KMS-11 (cell line): ENCODE measurements around the gene CRACDL.

ENCODE experiments used
- H2AFZ ChIP-seq: fragments of 200-600 bp; sonication (generic); 2 replicates; pipeline ENCODE4 v1.6.1; 2016; ENCODE audit warnings: antibody characterized with exemption, mixed run types, low read depth
- H3K27ac ChIP-seq: fragments of 200-600 bp; sonication (generic); 2 replicates; pipeline ENCODE4 v1.6.1; 2016; ENCODE audit warnings: mild to moderate bottlenecking, mixed run types
- H3K27me3 ChIP-seq: fragments of 200-600 bp; sonication (generic); 2 replicates; pipeline ENCODE4 v1.6.1; 2017; ENCODE audit warnings: mild to moderate bottlenecking, low read depth, mixed run types, moderate library complexity; ENCODE audit not compliant: insufficient read depth
- H3K36me3 ChIP-seq: fragments of 200-600 bp; sonication (generic); 2 replicates; pipeline ENCODE4 v1.6.1; 2017; ENCODE audit warnings: mild to moderate bottlenecking, mixed run types; ENCODE audit not compliant: insufficient read depth
- H3K4me1 ChIP-seq: fragments of 200-600 bp; sonication (generic); 2 replicates; pipeline ENCODE4 v1.6.1; 2016; ENCODE audit warnings: mild to moderate bottlenecking, low read depth, mixed run types; ENCODE audit not compliant: poor library complexity, severe bottlenecking
- H3K4me2 ChIP-seq: fragments of 200-600 bp; sonication (generic); 2 replicates; pipeline ENCODE4 v1.7.0; 2016; ENCODE audit warnings: mild to moderate bottlenecking, mixed run types
- H3K4me3 ChIP-seq: fragments of 200-600 bp; sonication (generic); IDR thresholded peaks from 2 replicates; pipeline ENCODE4 v1.6.1; 2017; ENCODE audit warnings: low read depth, low read length, mixed read lengths; ENCODE audit not compliant: insufficient read depth
- H3K79me2 ChIP-seq: fragments of 200-600 bp; sonication (generic); 2 replicates; pipeline ENCODE4 v1.6.1; 2016; ENCODE audit warnings: low read depth, mixed run types; ENCODE audit not compliant: insufficient read depth
- H3K9ac ChIP-seq: fragments of 200-600 bp; sonication (generic); 2 replicates; pipeline ENCODE4 v1.6.1; 2016; ENCODE audit warnings: mild to moderate bottlenecking, mixed run types
- H4K20me1 ChIP-seq: fragments of 200-600 bp; sonication (generic); 2 replicates; pipeline ENCODE4 v1.6.1; 2016; ENCODE audit warnings: mild to moderate bottlenecking, mixed run types; ENCODE audit not compliant: insufficient read depth
- TF ChIP-seq, protein P1 (sequence below): fragments of 200-600 bp; sonication (generic); conservative IDR thresholded peaks from 2 replicates; pipeline ENCODE4 v1.6.1; 2017; ENCODE audit warnings: low read depth, mild to moderate bottlenecking, antibody characterized with exemption, low read length, moderate library complexity, mixed read lengths

CRACDL gene

DNA sequence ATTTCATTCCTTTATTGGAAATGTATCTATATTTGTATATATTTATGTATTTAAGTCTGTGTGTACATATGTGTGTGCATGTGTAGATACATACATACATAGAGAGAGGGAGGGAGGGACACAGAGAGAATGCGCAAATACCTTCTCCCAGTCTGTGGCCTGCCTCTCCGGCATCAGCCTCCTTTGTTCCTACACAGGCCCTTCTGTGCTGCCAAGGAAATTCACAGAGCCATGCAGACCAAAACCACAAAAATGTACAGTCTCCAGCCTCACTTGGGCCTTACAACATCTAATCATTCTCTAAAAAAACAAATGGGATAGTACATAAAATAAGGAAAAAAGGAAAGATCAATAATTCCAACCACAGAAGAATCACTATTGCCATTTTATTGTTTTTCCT lies 8.8 kb upstream of the CRACDL start:
- Histone ChIP-seq H3K36me3 (no peaks in the 10 kb centered on the region), H3K9ac (no peak overlapping the region), H3K27me3 (no peaks in the 10 kb centered on the region), H2AFZ (no peak overlapping the region), H3K4me3 (no peak overlapping the region), H3K79me2 (no peaks in the 10 kb centered on the region), H3K27ac (no peak overlapping the region), H3K4me1 (no peaks in the 10 kb centered on the region), H3K4me2 (no peak overlapping the region), H4K20me1 (no peaks in the 10 kb centered on the region)
- TF ChIP-seq, protein P1, sequence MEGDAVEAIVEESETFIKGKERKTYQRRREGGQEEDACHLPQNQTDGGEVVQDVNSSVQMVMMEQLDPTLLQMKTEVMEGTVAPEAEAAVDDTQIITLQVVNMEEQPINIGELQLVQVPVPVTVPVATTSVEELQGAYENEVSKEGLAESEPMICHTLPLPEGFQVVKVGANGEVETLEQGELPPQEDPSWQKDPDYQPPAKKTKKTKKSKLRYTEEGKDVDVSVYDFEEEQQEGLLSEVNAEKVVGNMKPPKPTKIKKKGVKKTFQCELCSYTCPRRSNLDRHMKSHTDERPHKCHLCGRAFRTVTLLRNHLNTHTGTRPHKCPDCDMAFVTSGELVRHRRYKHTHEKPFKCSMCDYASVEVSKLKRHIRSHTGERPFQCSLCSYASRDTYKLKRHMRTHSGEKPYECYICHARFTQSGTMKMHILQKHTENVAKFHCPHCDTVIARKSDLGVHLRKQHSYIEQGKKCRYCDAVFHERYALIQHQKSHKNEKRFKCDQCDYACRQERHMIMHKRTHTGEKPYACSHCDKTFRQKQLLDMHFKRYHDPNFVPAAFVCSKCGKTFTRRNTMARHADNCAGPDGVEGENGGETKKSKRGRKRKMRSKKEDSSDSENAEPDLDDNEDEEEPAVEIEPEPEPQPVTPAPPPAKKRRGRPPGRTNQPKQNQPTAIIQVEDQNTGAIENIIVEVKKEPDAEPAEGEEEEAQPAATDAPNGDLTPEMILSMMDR = no peak

DNA sequence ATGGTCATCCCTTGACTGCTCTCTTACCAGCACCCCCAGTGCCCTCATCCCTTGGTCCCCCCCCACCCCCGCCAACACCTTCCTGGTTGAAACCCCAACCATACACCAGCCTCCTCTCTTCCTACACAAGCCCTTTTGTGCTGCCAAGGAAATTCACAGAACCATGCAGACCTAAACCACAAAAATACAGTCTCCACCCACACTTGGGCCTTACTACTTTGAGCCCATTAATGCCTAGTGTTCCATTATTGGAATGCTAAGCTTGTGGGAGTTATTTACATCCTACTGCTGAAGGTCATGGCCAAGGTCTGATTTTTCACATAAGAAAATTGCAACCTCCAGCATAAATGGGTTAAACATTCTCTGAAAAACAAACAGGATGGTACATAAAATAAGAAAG lies 4.1 kb upstream of the CRACDL start:
- H3K4me1 ChIP-seq = no peaks in the 10 kb centered on the region
- no peaks in the 10 kb centered on the region for H4K20me1 ChIP-seq
- H3K79me2 ChIP-seq = no peaks in the 10 kb centered on the region
- H3K4me3 ChIP-seq = no peak overlapping the region
- H3K27me3 ChIP-seq = no peaks in the 10 kb centered on the region
- no peak overlapping the region for H3K9ac ChIP-seq
- H3K36me3 ChIP-seq = no peaks in the 10 kb centered on the region
- no peak overlapping the region for H3K27ac ChIP-seq
- no peak overlapping the region for H3K4me2 ChIP-seq
- no peak overlapping the region for H2AFZ ChIP-seq
- TF ChIP-seq, protein P1 = no peak

DNA sequence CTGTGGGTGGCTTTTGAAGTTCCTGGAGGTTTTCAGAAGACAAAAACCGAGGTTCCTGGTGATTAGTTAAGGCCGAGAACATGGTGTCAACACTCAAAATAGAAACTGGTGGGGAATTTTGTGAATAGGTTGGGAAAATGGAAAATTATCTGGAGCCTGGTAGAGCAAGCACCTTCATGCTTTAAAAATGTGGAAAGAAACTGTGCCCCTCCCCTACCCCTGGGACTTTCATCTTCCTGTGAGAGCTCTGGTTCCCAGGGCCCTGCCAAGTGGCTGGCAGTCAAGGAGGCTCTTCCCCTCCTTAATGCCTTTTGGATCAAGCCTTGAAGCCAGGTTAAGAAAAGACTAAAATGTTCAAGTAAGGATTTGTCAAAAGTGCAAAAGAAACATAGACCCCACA lies 1.9 kb upstream of the CRACDL start:
- no peaks in the 10 kb centered on the region for H3K79me2 ChIP-seq
- H3K4me2 ChIP-seq = no peak overlapping the region
- H3K27ac ChIP-seq = no peak overlapping the region
- no peaks in the 10 kb centered on the region for H3K4me1 ChIP-seq
- H2AFZ ChIP-seq = no peak overlapping the region
- TF ChIP-seq, protein P1 = no peak
- H3K9ac ChIP-seq = no peak overlapping the region
- H3K4me3 ChIP-seq = no peak overlapping the region
- no peaks in the 10 kb centered on the region for H4K20me1 ChIP-seq
- no peaks in the 10 kb centered on the region for H3K27me3 ChIP-seq
- no peaks in the 10 kb centered on the region for H3K36me3 ChIP-seq

DNA sequence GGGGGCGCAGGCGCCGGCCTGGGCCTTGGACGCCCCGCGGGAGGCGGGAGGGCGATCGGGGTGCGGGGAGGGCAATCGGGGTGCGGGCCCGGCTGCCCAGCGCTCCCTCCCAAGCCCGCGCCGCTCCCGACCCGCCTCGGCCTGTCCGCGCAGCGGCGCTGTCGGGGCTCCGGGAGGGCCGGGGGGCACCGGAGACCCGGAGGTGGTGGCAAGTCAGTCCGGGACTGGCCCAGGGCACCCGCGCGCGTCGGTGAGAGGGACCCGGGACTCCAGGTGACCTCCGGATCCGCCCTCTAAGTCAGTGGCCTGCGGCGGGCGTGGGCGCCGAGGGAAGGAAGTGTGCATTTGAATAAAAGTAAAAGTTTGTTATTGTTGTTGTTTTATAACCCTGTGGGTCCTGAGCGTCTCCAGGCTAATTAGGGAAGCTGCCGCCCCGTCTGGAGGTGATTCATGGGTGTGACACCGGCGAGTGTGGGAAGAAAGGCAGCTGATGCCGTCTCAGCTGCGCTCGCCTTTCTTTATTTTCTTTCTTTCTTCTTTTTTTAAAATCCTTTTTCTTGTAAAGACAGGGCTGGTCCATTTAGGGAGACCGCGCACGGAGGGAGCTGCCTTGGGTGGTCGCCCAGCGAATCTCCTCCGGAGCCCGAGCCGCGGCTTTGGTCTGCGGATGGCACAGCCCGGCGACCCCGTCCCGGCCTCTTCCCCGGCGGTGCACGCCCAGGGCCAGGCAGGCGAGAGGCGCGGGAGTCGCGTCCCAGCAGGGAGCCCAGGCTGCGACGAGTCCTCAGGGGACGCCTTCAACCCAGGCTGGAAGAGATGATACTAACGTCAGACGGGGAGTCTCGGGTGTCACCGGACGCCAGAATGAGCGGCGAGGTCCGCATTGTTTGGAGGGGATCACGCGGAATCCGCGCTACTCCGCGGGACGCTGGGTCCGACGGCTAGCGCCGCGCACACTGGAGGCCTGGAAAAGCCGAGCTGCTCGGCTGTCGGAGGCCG lies 627 bp upstream of the CRACDL start:
- Histone ChIP-seq H3K4me2 (no peak overlapping the region), H4K20me1 (no peaks in the 10 kb centered on the region), H3K79me2 (no peaks in the 10 kb centered on the region), H3K27me3 (no peaks in the 10 kb centered on the region), H3K27ac (no peak overlapping the region), H3K9ac (no peak overlapping the region), H3K4me3 (no peak overlapping the region), H3K4me1 (no peaks in the 10 kb centered on the region), H2AFZ (no peak overlapping the region), H3K36me3 (no peaks in the 10 kb centered on the region)
- TF ChIP-seq, protein P1 = no peak
